Medulla oblongata (tissue), 1 donor: ENCODE measurements around the gene RWDD2A.

Experiments
- DNase-seq: peaks from one replicate; pipeline ENCODE4 v3.0.0-alpha.2; 2015; ENCODE audit errors: extremely low spot score

The RWDD2A gene

GRCh38 chr6:83198486-83199172 lies 5.5 kb downstream of the RWDD2A start:
- DNase-seq: no peak

- no peak for DNase-seq
Measured at GRCh38 chr6:83199173-83199862, 6.2 kb downstream of the RWDD2A start.

GRCh38 chr6:83199863-83200225 lies 6.7 kb downstream of the RWDD2A start:
- no peak for DNase-seq

- DNase-seq: no peak
Measured at GRCh38 chr6:83202031-83202430, 8.9 kb downstream of the RWDD2A start.

GRCh38 chr6:83215131-83216047 lies 22.2 kb downstream of the RWDD2A start:
- DNase-seq: peak; percentile 90

GRCh38 chr6:83216806-83217205 lies 23.6 kb downstream of the RWDD2A start:
- DNase-seq: no peak

GRCh38 chr6:83218646-83219045 lies 25.5 kb downstream of the RWDD2A start:
- DNase-seq: no peak

GRCh38 chr6:83220121-83220520 lies 27.0 kb downstream of the RWDD2A start:
- DNase-seq: no peak

GRCh38 chr6:83221276-83221675 lies 28.1 kb downstream of the RWDD2A start:
- no peak for DNase-seq

GRCh38 chr6:83221889-83222479 lies 28.8 kb downstream of the RWDD2A start:
- DNase-seq: peak; percentile 67

GRCh38 chr6:83226517-83226916 lies 33.4 kb downstream of the RWDD2A start:
- no peak for DNase-seq

GRCh38 chr6:83231146-83231545 lies 38.0 kb downstream of the RWDD2A start:
- no peak for DNase-seq

- DNase-seq: no peak
Measured at GRCh38 chr6:83247471-83247870, 54.3 kb downstream of the RWDD2A start.
